Lower lobe of right lung (tissue), 2 donors: ENCODE measurements around the gene URB1. TPM values are rescaled to one million over a fixed set of nuclear protein-coding genes. Genes with fewer than 3 reads are reported as not detected.

ENCODE experiments used
- ATAC-seq, 2 donors: fragments of 200-7000 bp; cut with Tn5 transposase; one replicate each; pipeline ENCODE4 v1.9.1; 2020 to 2022; ENCODE audit warnings: mild to moderate bottlenecking in 2 of 2, moderate library complexity in 2 of 2
- DNase-seq: peaks from one replicate; pipeline ENCODE4 v3.0.0-alpha.2; 2020
- H3K27ac ChIP-seq: fragments of 200-600 bp; one replicate; pipeline ENCODE4 v1.8.0; 2022
- H3K27me3 ChIP-seq: fragments of 200-600 bp; one replicate; pipeline ENCODE4 v1.8.0; 2022; ENCODE audit warnings: low read depth
- H3K36me3 ChIP-seq: fragments of 200-600 bp; one replicate; pipeline ENCODE4 v1.8.0; 2022; ENCODE audit warnings: mild to moderate bottlenecking
- H3K4me1 ChIP-seq: fragments of 200-600 bp; one replicate; pipeline ENCODE4 v1.8.0; 2022
- H3K4me3 ChIP-seq: fragments of 200-600 bp; one replicate; pipeline ENCODE4 v1.8.0; 2022; ENCODE audit warnings: mild to moderate bottlenecking
- H3K9me3 ChIP-seq: fragments of 200-600 bp; one replicate; pipeline ENCODE4 v1.8.0; 2022
- CTCF ChIP-seq: fragments of 200-600 bp; IDR thresholded peaks from one replicate; pipeline ENCODE4 v1.8.0; 2022; ENCODE audit warnings: antibody characterized with exemption, mild to moderate bottlenecking
- intact Hi-C: fragments of 100-400 bp; cut with DNase I; formaldehyde crosslinking; loops from one replicate; pipeline ENCODE4 v1.11.0; 2022
- total RNA-seq: library from RNA; stranded (reverse); fragmentation: NEBNext Ultra II Directional; extraction: Animal tissue kit (Norgen Biotek cat#: 25700); gene quantifications from one replicate; pipeline ENCODE4 v1.2.1, GENCODE V29; 2021
- donor health status: DM: no; HTN: yes; CAD: no; lungs with severe emphysema.

Gene URB1
- total RNA-seq, 1 donor from 2014 or later: 10.3 TPM

GRCh38 chr21:32380940-32381339 lies 11.9 kb downstream of the URB1 start:
- intact Hi-C loops: no loop called here
- no peak for TF ChIP-seq CTCF
- H3K36me3 ChIP-seq: peaks cover 68% of the 10 kb centered on the region
- H3K27me3 ChIP-seq: no peaks in the 10 kb centered on the region
- DNase-seq (no peak), ATAC-seq (no peak)
- no peak overlapping the region for H3K4me3 ChIP-seq
- no peaks in the 10 kb centered on the region for H3K4me1 ChIP-seq
- no peaks in the 10 kb centered on the region for H3K9me3 ChIP-seq
- no peak overlapping the region for H3K27ac ChIP-seq

GRCh38 chr21:32378956-32379355 lies 13.9 kb downstream of the URB1 start:
- Histone ChIP-seq H3K27ac (no peak overlapping the region), H3K27me3 (no peaks in the 10 kb centered on the region), H3K4me3 (no peak overlapping the region), H3K9me3 (no peaks in the 10 kb centered on the region), H3K36me3 (peaks cover 67% of the 10 kb centered on the region), H3K4me1 (no peaks in the 10 kb centered on the region)
- TF ChIP-seq CTCF: no peak
- intact Hi-C loops: no loop called here
- no peak for DNase-seq
- ATAC-seq: no peak

GRCh38 chr21:32377991-32378390 lies 14.8 kb downstream of the URB1 start:
- H3K27me3 ChIP-seq: no peaks in the 10 kb centered on the region
- DNase-seq: no peak
- no peaks in the 10 kb centered on the region for H3K9me3 ChIP-seq
- TF ChIP-seq CTCF: no peak
- H3K36me3 ChIP-seq: peaks cover 58% of the 10 kb centered on the region
- H3K4me3 ChIP-seq: no peak overlapping the region
- ATAC-seq: no peak
- no peaks in the 10 kb centered on the region for H3K4me1 ChIP-seq
- H3K27ac ChIP-seq: no peak overlapping the region
- intact Hi-C loops: no loop called here

- TF ChIP-seq CTCF: no peak
- no peak overlapping the region for H3K4me3 ChIP-seq
- no peaks in the 10 kb centered on the region for H3K27me3 ChIP-seq
- H3K9me3 ChIP-seq: no peaks in the 10 kb centered on the region
- DNase-seq: no peak
- H3K4me1 ChIP-seq: peaks cover 4% of the 10 kb centered on the region
- H3K36me3 ChIP-seq: peaks cover 53% of the 10 kb centered on the region
- intact Hi-C loops: no loop called here
- no peak overlapping the region for H3K27ac ChIP-seq
- no peak for ATAC-seq
These were observed 15.3 kb downstream of the URB1 start for GRCh38 chr21:32377506-32377905.

- H3K4me1 ChIP-seq: peaks cover 22% of the 10 kb centered on the region
- H3K4me3 ChIP-seq: no peak overlapping the region
- DNase-seq: no peak
- no peaks in the 10 kb centered on the region for H3K9me3 ChIP-seq
- peak; percentile 66 to 81 for ATAC-seq
- TF ChIP-seq CTCF: no peak
- no peaks in the 10 kb centered on the region for H3K27me3 ChIP-seq
- H3K27ac ChIP-seq: peak overlapping the region; percentile 77
- H3K36me3 ChIP-seq: peaks cover 46% of the 10 kb centered on the region
- intact Hi-C loops: no loop called here
These were observed 20.1 kb downstream of the URB1 start for GRCh38 chr21:32372755-32373154.

GRCh38 chr21:32371913-32372314 lies 20.9 kb downstream of the URB1 start:
- no peaks in the 10 kb centered on the region for H3K9me3 ChIP-seq
- no peak overlapping the region for H3K4me3 ChIP-seq
- peaks cover 22% of the 10 kb centered on the region for H3K4me1 ChIP-seq
- DNase-seq (no peak), ATAC-seq (peak; percentile 86 to 89)
- TF ChIP-seq CTCF: no peak
- H3K36me3 ChIP-seq: peaks cover 55% of the 10 kb centered on the region
- H3K27me3 ChIP-seq: no peaks in the 10 kb centered on the region
- intact Hi-C loops: no loop called here
- H3K27ac ChIP-seq: peak overlapping the region; percentile 77
